COLO668 (cell line): ENCODE results near the gene RASA4.
"Not testable (repeated sequence)": the region's sequence is repeated elsewhere in the genome, so short reads cannot be mapped to it uniquely, and the experiment has no call there.

Source experiments
- DNase-seq: peaks from one replicate; lab custom pipeline; 2025; ENCODE audit not compliant: unreplicated experiment; lab: John Stamatoyannopoulos, UW

Gene RASA4

GRCh38 chr7:102544372-102544771 lies 72.2 kb downstream of the RASA4 start:
- not testable (repeated sequence) for DNase-seq

GRCh38 chr7:102543596-102543995 lies 73.0 kb downstream of the RASA4 start, which contains the start of gene UPK3BL2:
Gene UPK3BL2 (minus strand): TSS chr7:102543696. CDS start chr7:102543636, 60 bp downstream.
- not testable (repeated sequence) for DNase-seq

- DNase-seq, result not testable (repeated sequence)
Observed at GRCh38 chr7:102542771-102543170, 73.8 kb downstream of the RASA4 start.

GRCh38 chr7:102542083-102542482 lies 74.5 kb downstream of the RASA4 start:
- DNase-seq, result not testable (repeated sequence)

GRCh38 chr7:102540604-102541003 lies 76.0 kb downstream of the RASA4 start:
- DNase-seq, result not testable (repeated sequence)

GRCh38 chr7:102535062-102535615 lies 81.4 kb downstream of the RASA4 start:
- not testable (repeated sequence) for DNase-seq

GRCh38 chr7:102532127-102532526 lies 84.4 kb downstream of the RASA4 start:
- not testable (repeated sequence) for DNase-seq

- not testable (repeated sequence) for DNase-seq
Observed at GRCh38 chr7:102531583-102531982, 85.0 kb downstream of the RASA4 start.

GRCh38 chr7:102527822-102528793 lies 88.4 kb downstream of the RASA4 start:
- DNase-seq, result not testable (repeated sequence)

- DNase-seq, result not testable (repeated sequence)
Observed at GRCh38 chr7:102527182-102527581, 89.4 kb downstream of the RASA4 start.

GRCh38 chr7:102524803-102525202 lies 91.8 kb downstream of the RASA4 start:
- not testable (repeated sequence) for DNase-seq
